GM11168 (cell line): ENCODE results near the gene MSH4.
"Not testable (repeated sequence)": the region's sequence is repeated elsewhere in the genome, so short reads cannot be mapped to it uniquely, and the experiment has no call there.

Experiments used
- in situ Hi-C: fragments of 300-500 bp; cut with MboI; formaldehyde crosslinking; loops from one replicate; pipeline ENCODE4 v1.12.0; 2022; ENCODE audit warnings: low sequenced_read_pairs; ENCODE audit not compliant: unreplicated experiment

The MSH4 gene

GRCh38 chr1:75794382-75794781, 2.3 kb upstream of the MSH4 start:
- in situ Hi-C loops = no loop called here

- in situ Hi-C loops = no loop called here
Observed at GRCh38 chr1:75795703-75796193, 934 bp upstream of the MSH4 start.

DNA sequence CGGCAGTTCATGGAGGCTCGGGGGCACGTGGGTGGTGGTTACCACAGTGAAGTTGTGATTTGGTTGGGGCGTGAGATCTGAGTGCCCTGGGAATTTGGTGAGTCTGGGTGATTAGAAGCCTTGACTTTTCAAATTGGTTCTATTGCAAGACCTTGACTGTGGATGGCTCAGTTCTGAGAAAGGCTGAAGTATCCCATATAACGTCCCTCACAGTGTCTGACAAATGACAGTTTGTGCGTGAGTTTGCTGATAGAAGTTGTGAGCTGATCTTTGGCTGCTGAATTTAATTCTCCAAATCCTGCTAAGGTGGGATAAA, 549 bp downstream of the MSH4 start:
- in situ Hi-C loops = no loop called here

DNA sequence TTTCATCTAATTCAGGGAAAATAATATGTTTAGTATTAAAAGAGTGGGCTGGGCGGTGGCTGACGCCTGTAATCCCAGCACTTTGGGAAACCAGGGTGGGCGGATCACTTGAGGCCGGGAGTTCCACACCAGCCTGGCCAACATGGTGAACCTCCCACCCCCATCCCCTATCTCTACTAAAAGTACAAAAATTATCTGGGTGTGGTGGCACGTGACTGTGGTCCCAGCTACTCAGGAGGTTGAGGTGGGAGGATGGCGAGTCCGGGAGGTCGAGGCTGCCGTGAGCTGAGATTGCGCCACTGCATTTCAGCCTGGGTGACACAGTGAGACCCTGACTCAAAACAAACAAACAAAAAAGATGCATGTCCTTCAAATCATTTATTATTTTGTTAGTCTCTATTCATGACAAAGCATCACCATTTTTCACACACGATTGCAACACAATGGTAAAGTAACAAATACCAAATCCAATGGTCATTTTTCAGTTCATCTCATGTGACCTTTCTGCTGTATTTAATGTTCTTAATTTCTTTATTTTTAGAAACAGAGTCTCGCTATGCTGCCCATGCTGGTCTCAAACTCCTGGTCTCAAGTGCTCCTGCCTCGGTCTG, 1.0 kb downstream of the MSH4 start:
- in situ Hi-C loops = no loop called here

DNA sequence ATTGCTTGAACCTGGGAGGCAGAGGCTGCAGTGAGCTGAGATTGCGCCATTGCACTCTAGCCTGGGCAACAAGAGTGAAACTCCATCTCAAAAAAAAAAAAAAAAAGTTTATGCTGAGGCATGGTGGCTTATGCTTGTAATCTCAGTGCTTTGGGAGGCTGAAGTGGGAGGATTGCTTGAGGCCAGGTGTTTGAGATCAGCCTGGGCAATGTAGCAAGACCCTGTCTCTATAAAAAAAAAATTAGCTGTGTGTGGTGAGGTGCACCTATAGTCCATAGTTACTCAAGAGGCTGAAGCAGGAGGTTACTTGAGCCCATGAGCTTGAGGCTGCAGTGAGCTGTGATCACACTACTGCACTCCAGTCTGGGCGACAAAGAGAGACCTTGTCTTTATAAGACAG, 4.8 kb downstream of the MSH4 start:
- in situ Hi-C loops = not testable (repeated sequence)

- in situ Hi-C loops = no loop called here
Observed at GRCh38 chr1:75808921-75809320, 12.2 kb downstream of the MSH4 start.

DNA sequence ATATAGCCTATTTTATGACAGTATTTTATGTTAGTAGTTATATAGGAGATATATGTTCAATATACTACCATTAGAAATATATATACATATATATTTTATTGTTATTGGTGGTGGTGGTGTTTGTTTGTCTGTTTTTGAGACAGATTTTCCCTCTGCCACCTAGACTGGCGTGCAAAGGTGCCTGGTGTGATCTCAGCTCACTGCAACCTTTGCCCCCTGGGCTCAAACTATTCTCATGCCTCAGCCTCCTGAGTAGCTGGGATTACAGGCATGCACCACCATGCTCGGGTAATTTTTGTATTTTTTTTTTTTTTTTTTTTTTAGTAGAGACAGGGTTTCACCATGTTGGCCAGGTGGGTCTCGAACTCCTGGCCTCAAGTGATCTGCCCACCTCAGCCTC, 13.4 kb downstream of the MSH4 start:
- in situ Hi-C loops = not testable (repeated sequence)

- in situ Hi-C loops = no loop called here
Observed at GRCh38 chr1:75811211-75811981, 14.7 kb downstream of the MSH4 start.

DNA sequence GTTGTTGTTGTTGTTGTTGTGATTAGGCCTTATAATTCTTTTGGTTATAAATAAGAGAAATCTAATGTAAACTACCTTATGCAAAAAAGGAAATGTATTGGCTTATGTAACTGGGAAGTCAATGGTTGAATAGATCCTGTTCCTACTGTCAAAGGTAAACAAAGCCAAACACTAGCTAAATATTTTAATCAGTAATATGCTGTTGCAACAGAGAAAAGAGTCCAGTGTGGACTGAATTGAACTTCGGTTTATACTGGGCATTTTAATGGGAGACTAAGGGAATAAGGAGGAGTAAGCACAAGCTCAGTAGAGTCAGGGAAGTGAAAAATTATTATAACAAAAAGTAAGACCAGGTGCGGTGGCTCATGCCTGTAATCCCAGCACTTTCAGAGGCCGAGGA, 15.4 kb downstream of the MSH4 start:
- in situ Hi-C loops = no loop called here

DNA sequence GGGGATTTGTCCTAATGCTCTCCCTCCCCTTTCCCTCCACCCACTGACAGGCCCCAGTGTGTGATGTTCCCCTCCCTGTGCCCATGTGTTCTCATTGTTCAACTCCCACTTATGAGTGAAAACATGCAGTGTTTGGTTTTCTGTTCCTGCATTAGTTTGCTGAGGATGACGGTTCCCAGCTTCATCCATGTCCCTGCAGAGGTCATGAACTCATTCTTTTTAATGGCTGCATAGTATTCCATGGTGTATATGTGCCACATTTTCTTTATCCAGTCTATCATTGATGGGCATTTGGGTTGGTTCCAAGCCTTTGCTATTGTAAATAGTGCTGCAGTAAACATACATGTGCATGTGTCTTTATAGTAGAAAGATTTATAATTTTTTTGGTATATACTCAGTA, 26.9 kb downstream of the MSH4 start:
- in situ Hi-C loops = not testable (repeated sequence)

DNA sequence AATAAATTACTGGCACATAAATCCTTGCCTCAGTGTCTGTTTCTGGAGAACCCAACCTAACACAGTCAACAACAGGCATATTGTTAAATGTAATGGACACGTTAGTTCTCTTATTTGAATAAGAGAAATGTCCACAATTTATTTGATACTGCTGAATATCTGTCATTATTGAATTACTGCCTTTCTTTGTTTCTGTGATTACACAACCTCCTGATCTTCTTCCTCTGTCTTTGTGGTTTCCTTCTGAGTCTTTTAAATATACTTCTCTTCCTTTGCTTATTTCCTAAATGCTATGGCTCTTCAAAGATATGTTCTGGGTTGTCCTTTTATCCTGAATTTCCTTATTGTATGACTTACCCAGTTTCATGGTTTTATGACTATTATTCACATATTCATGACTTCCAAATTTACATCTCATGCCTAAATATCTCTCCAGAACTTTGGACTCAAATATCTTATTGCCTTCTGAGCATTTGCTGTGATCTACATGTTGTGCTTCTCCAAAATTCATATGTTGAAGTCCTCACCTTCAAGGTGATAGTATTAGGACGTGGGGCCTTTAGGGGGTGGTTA, 39.9 kb downstream of the MSH4 start:
- in situ Hi-C loops = no loop called here

GRCh38 chr1:75838079-75838478, 41.4 kb downstream of the MSH4 start:
- in situ Hi-C loops = no loop called here

GRCh38 chr1:75841421-75841820, 44.7 kb downstream of the MSH4 start:
- in situ Hi-C loops = no loop called here

DNA sequence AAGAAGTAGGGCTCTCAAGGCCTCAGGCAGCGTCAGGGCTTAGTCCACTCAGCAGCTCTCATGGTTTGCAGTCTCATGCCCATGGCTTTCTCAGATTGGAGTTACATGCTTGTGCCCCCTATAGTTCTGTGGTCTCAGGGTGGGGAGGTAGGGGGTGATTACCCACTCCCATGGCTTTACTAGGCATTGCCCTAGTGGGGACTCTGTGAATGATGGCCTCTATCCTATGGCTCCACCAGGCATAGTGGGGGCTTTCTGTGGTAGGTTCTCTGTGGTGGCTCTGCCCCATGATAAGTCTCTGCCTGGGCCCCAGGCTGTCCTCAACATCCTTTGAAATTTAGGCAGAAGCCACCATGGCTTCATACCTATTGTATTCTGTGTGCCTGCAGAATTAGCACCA, 48.9 kb downstream of the MSH4 start:
- in situ Hi-C loops = no loop called here

DNA sequence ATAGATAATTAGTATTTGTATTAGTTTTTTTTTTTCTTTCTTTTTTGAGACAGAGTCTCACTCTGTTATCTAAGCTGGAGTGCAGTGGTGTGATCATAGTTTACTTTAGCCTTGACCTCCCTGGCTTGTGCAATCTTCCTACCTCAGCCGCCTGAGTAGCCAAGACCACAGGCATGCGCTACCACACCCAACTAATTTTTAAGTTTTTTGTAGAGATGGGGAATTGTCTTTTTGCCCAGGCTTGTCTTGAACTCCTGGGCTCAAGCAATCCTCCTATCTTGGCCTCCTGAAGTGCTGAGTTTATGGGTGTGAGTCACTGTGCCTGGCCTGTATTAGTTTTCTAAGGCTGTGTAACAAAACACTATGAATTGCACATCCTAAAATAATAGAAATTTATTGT, 58.3 kb downstream of the MSH4 start:
- in situ Hi-C loops = no loop called here

DNA sequence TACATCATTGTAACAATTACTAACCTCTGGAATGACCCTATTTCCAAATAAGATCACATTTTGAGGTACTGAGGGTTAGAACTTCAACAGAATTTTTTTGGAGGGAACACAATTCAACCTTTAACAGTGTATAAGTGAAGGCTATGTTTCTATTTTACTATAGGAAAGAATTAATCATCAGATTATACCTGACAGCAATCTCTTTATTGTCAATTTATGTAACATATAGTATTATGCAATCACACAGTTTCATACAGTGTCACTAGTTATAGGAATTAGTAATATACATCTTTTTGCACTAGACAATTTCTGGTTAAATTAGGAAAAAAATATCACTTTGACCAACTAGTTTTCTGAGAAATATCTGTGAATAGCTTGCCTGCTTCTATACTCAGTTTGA, 59.1 kb downstream of the MSH4 start:
- in situ Hi-C loops = no loop called here

DNA sequence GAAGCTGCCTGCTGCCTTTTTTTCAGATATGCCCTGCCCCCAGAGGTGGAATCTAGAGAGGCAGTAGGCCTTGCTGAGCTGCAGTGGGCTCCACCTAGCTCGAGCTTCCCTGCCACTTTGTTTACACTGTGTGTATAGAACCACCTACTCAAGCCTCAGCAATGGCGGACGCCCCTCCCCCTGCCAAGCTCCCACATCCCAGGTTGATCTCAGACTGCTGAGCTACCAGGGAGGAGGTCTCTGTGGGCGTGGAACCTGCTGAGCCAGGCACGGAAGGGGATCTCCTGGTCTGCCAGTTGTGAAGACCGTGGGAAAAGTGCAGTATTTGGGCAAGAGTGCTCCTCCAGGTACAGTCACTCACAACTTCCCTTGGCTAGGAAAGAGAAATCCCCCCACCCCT, 65.1 kb downstream of the MSH4 start:
- in situ Hi-C loops = no loop called here

GRCh38 chr1:75870951-75871350, 74.3 kb downstream of the MSH4 start:
- in situ Hi-C loops = no loop called here

- in situ Hi-C loops = no loop called here
Observed at GRCh38 chr1:75879985-75880384, 83.3 kb downstream of the MSH4 start.

GRCh38 chr1:75884437-75884836, 87.8 kb downstream of the MSH4 start:
- in situ Hi-C loops = no loop called here

DNA sequence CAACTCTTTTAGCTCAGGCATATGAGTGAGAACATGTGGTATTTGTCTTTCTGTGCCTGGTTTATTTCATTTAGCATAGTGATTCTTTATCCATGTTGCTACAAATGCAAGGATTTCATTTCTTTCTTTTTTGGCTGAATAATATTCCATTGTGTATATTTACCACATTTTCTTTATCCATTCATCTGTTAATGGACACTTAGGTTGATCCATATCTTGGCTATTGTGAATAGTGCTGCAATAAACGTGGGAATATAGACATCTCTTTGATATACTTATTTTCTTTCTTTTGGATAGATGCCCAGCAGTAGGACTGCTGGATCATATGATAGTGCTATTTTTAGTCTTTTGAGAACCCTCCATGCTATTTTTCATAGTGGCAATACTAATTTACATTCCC, 104.7 kb downstream of the MSH4 start:
- in situ Hi-C loops = no loop called here

- in situ Hi-C loops = no loop called here
Observed at GRCh38 chr1:75908717-75909152, 112.1 kb downstream of the MSH4 start.
